Activated CD8-positive, alpha-beta T cell treated with anti-CD3 and anti-CD28 coated beads, Interleukin-2, amount 10 ng/mL, durations not matched to agents 7 days and 5 days (primary cell): ENCODE data around the gene ST6GALNAC3. TPM values are rescaled to one million over a fixed set of nuclear protein-coding genes. Genes with fewer than 3 reads are reported as not detected.
"Not testable (repeated sequence)": the region's sequence is repeated elsewhere in the genome, so short reads cannot be mapped to it uniquely, and the experiment has no call there.

ENCODE experiments used
- ATAC-seq: fragments of 150-1000 bp; cut with Tn5 transposase; one replicate; pipeline ENCODE4 v1.10.0; 2021; ENCODE audit warnings: moderate library complexity
- CTCF ChIA-PET: fragments of 350-600 bp; sonication (Branson Sonifier 250); formaldehyde crosslinking; loops from one replicate; lab custom pipeline; 2021; ENCODE audit warnings: antibody characterized with exemption; lab: Charles Lee
- POLR2A ChIA-PET: fragments of 350-600 bp; sonication (Branson Sonifier 250); formaldehyde crosslinking; loops from one replicate; lab custom pipeline; 2021; ENCODE audit warnings: antibody characterized with exemption; lab: Charles Lee
- DNase-seq: peaks from one replicate; pipeline ENCODE4 v3.0.0-alpha.2; 2020
- H3K27ac Mint-ChIP-seq: one replicate; pipeline ENCODE4 v1.8.0; 2021; ENCODE audit warnings: mild to moderate bottlenecking, mixed read lengths
- H3K27me3 Mint-ChIP-seq: one replicate; pipeline ENCODE4 v1.8.0; 2021; ENCODE audit warnings: low read depth, mixed read lengths
- H3K36me3 Mint-ChIP-seq: one replicate; pipeline ENCODE4 v1.8.0; 2021; ENCODE audit warnings: low read depth, mixed read lengths
- H3K4me1 Mint-ChIP-seq: one replicate; pipeline ENCODE4 v1.8.0; 2021; ENCODE audit warnings: low read depth, mixed read lengths
- H3K4me3 Mint-ChIP-seq: one replicate; pipeline ENCODE4 v1.8.0; 2021; ENCODE audit warnings: mild to moderate bottlenecking, mixed read lengths
- H3K9me3 Mint-ChIP-seq: one replicate; pipeline ENCODE4 v1.8.0; 2022; ENCODE audit warnings: mixed read lengths; ENCODE audit not compliant: insufficient read depth
- total RNA-seq, 2 experiments: library from RNA; stranded (reverse); gene quantifications; one replicate each; pipeline ENCODE4 v1.2.3, GENCODE V29; 2021

Gene ST6GALNAC3
- total RNA-seq, 2 experiments from 2014 or later: 0.50 TPM; not detected in 1

DNA sequence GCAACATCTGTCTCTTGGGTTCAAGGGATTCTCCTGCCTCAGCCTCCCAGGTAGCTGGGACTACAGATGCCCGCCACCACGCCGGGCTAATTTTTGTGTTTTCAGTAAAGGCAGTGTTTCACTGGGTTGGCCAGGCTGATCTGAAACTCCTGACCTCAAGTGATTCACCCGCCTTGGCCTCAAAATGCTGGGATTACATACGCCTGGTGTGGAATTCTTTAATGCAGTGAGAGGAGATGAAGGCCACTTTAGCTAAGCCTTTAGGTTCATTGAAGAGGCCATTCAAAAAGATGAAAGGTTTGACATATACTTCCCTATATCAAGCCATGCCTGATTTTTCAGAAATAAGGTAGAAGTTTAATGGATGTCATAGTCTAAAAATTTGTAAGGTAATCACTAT, 162.7 kb downstream of the ST6GALNAC3 start:
- H3K4me1 Mint-ChIP-seq: no peaks in the 10 kb centered on the region
- ATAC-seq (no peak), DNase-seq (no peak)
- CTCF ChIA-PET: interaction anchor here (1.0 kb wide), 1 partner anchor 82 kb away, joined by 4 read pairs; no protein-coding TSS in a partner anchor
- no peaks in the 10 kb centered on the region for H3K9me3 Mint-ChIP-seq
- H3K4me3 Mint-ChIP-seq: no peak overlapping the region
- H3K27me3 Mint-ChIP-seq: no peaks in the 10 kb centered on the region
- no peaks in the 10 kb centered on the region for H3K36me3 Mint-ChIP-seq
- POLR2A ChIA-PET: no interaction called here
- no peak overlapping the region for H3K27ac Mint-ChIP-seq

DNA sequence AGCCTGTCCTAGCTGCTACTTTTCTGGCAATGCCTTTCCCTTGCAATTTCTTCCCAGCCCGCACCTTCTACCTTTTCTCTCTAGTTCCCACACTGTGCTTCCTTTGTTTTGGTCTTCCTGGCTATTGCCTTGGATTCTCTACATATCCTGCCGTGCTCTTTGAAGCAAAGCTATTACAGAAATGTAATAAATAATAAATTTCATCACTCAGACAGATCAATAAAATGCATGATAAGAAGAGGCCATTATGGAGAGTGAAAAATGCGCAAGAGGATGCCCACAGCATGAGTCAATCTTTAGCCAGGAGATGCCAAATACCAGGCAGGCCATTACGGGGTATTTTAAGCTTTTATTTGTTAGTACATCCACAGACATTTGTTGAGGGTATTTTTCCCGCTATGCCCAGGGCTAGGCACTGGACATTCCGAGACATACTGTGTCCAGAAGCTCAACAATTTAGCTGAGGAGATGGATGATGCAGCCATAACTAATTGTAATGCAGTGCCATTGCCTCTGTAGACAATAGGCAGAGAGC, 163.6 kb downstream of the ST6GALNAC3 start:
- no peaks in the 10 kb centered on the region for H3K27me3 Mint-ChIP-seq
- no peak for ATAC-seq
- DNase-seq: no peak
- ChIA-PET CTCF (no interaction called here), POLR2A (no interaction called here)
- H3K4me3 Mint-ChIP-seq: no peak overlapping the region
- no peaks in the 10 kb centered on the region for H3K4me1 Mint-ChIP-seq
- no peak overlapping the region for H3K27ac Mint-ChIP-seq
- no peaks in the 10 kb centered on the region for H3K9me3 Mint-ChIP-seq
- peaks cover under 1% of the 10 kb centered on the region for H3K36me3 Mint-ChIP-seq

DNA sequence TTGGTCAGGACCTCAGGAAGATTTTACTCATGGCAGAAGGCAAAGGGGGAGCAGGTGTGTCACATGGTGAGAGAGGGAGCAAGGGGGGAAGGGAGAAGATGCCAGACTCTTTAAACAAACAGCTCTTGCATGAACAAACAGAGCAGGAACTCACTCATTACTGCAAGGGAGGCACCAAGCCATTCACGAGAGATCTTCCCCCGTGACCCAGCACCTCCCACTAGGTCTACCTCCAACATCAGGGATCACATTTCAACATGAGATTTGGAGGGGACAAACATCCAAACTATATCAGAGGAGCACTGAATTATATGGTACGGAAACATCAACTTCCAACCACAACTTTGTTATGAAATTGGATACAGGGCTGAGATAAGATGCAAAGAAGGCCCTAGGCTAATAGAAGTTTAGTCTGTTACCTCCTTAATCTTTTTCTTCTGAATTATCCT, 164.9 kb downstream of the ST6GALNAC3 start:
- H3K27me3 Mint-ChIP-seq: no peaks in the 10 kb centered on the region
- ATAC-seq (no peak), DNase-seq (no peak)
- POLR2A ChIA-PET: no interaction called here
- H3K36me3 Mint-ChIP-seq: peaks cover 8% of the 10 kb centered on the region
- CTCF ChIA-PET: no interaction called here
- no peaks in the 10 kb centered on the region for H3K4me1 Mint-ChIP-seq
- no peak overlapping the region for H3K27ac Mint-ChIP-seq
- no peak overlapping the region for H3K4me3 Mint-ChIP-seq
- H3K9me3 Mint-ChIP-seq: peaks cover under 1% of the 10 kb centered on the region

DNA sequence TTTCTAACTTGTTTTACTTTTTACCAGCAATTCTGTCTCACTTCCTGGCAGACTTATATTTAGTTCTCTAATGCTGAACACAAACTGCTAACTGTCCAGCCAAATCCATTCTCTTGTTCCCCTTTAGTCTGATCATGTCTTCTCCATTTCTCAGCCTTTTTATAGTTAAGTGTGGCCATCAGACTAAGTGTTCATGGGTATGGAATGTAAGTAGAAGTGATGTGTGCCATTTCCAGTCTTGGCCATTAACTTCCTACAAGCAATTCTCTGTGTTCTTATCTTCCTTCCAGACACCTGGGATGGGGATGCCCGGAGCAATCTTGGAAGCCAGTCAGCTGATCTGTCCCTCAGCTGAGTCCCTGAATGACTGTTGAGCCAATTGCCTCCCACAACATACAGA, 165.8 kb downstream of the ST6GALNAC3 start:
- Mint-ChIP-seq H3K4me3 (no peak overlapping the region), H3K36me3 (peaks cover 10% of the 10 kb centered on the region), H3K4me1 (no peaks in the 10 kb centered on the region), H3K9me3 (peaks cover 9% of the 10 kb centered on the region), H3K27me3 (no peaks in the 10 kb centered on the region), H3K27ac (no peak overlapping the region)
- ATAC-seq (no peak), DNase-seq (no peak)
- ChIA-PET CTCF (no interaction called here), POLR2A (no interaction called here)

DNA sequence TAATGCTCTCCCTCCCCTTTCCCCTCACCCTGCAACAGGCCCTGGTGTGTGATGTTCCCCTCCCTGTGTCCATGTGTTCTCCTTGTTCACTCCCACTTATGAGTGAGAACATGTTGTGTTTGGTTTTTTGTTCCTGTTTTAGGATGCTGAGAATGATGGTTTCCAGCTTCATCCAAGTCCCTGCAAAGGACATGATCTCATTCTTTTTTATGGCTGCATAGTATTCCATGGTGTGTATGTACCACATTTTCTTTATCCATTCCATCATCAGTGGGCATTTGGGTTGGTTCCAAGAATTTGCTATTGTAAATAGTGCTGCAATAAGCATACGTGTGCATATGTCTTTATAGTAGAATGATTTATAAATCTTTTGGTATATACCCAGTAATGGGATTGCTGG, 168.0 kb downstream of the ST6GALNAC3 start:
- ATAC-seq, CTCF ChIA-PET, POLR2A ChIA-PET, H3K36me3 Mint-ChIP-seq, H3K4me1 Mint-ChIP-seq, H3K27ac Mint-ChIP-seq, H3K4me3 Mint-ChIP-seq, DNase-seq, H3K27me3 Mint-ChIP-seq: not testable (repeated sequence)
- H3K9me3 Mint-ChIP-seq: peaks cover 10% of the 10 kb centered on the region

DNA sequence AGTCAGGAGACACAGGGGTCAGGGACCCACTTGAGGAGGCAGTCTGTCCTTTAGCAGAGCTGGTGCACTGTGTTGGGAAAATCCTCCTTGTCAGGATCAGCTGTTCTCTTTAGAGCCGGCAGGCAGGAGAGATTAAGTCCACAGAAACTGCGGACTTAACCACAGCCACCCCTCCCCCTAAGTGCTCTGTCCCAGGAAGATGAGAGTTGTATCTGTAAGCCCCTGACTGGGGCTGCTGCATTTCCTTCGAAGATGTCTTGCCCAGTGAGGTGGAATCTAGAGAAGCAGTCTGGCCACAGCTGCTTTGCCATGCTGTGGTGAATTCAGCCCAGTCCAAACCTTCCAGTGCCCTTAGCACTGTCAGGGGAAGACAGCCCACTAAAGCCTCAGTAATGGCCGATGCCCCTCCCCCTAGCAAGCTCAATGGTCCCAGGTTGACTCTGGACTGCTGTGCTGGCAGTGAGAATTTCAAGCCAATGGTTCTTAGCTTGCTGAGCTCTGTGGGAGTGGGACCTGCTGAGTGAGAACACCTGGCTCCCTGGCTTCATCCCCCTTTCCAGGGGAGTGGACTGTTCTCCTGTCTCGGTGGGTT, 172.8 kb downstream of the ST6GALNAC3 start:
- DNase-seq (no peak), ATAC-seq (no peak)
- H3K36me3 Mint-ChIP-seq: peaks cover 10% of the 10 kb centered on the region
- ChIA-PET CTCF (no interaction called here), POLR2A (no interaction called here)
- no peaks in the 10 kb centered on the region for H3K27me3 Mint-ChIP-seq
- H3K4me3 Mint-ChIP-seq: no peak overlapping the region
- no peaks in the 10 kb centered on the region for H3K4me1 Mint-ChIP-seq
- H3K27ac Mint-ChIP-seq: no peak overlapping the region
- peaks cover 10% of the 10 kb centered on the region for H3K9me3 Mint-ChIP-seq

DNA sequence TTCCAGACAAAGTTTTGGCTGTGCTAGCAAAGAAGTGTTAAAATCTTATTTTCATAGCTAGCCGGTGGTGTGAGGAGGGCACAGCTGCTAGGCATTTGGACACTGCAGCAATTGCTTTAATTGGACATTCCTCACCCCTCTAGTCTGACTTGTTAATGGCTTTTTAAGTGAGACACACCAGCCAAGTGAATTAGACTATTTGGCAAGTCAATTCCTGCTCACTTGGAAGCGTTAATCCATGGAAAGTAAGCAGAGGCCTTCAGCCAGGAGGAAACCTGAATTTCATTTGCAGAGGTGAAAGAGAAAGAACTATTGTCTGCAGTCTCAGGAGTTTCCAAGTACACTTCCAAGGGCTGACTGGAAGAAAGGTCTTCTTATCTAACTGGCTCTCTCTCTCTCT, 175.7 kb downstream of the ST6GALNAC3 start:
- Mint-ChIP-seq H3K27ac (no peak overlapping the region), H3K4me3 (no peak overlapping the region), H3K36me3 (no peaks in the 10 kb centered on the region), H3K9me3 (peaks cover 2% of the 10 kb centered on the region), H3K27me3 (no peaks in the 10 kb centered on the region), H3K4me1 (peaks cover 6% of the 10 kb centered on the region)
- ChIA-PET POLR2A (no interaction called here), CTCF (no interaction called here)
- no peak for DNase-seq
- ATAC-seq: no peak

DNA sequence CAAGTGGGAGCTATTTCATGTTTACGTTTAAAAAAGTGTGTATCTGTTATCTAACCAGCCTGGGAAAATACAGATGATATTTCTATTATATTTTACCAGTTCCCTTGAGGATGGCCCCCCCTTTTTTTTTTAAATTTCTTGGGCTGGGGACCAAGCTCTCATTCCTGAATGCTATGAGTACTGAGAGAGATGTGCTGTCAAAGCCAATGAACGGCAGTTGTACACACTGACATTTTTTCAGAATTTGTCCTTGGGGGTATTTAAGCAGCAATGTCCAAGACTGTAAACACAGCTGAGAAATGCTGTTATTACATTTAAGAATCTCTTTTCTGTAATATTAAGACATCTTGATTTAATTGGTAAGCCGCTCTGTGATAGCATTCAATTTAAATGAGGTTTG, 177.9 kb downstream of the ST6GALNAC3 start:
- DNase-seq: no peak
- ChIA-PET POLR2A (no interaction called here), CTCF (no interaction called here)
- H3K27me3 Mint-ChIP-seq: no peaks in the 10 kb centered on the region
- H3K27ac Mint-ChIP-seq: no peak overlapping the region
- peaks cover 22% of the 10 kb centered on the region for H3K4me1 Mint-ChIP-seq
- no peak for ATAC-seq
- no peaks in the 10 kb centered on the region for H3K9me3 Mint-ChIP-seq
- no peak overlapping the region for H3K4me3 Mint-ChIP-seq
- no peaks in the 10 kb centered on the region for H3K36me3 Mint-ChIP-seq

DNA sequence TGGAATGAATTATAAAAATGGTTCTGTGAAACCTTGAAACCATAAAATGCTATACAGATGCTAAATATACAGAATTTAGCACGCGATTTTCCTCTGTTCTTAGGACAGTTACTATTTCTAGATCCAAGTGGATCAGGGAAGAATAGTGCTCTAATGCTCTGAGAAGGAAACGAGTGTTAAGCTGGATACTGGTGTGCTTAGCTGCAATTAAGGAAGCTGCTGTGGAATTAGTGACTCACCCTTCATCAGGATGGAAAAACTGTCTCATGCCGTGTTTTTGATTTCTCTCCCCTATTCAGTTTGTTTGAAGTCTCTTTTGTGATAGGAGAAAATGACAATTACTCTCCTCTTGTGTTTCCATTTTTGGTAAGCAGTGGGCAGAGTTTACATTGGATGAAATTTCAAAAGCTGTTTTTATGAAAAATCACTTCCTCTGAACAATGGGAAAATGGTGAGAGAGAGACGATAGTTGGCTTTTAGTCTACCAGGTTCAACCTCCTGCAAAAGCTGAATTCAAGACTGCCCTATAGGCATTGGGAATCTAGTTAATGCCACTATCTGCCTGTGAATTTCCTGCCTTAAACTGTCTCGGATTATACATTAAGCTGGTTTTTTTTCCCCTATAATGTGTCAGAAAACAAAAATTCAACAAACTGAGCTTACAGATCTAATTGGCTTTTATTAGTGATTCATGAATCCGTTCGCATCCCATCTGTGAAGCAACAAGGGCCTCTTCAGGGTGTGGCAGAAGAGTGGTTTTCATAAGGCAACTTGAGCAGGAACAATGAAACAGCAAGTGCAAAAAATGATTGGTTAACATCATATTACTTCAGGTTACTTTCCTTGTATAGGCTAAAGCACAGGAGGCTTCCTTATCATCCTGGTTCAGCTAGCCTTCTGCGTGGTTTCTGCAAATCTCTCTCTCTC, 179.8 kb downstream of the ST6GALNAC3 start:
- DNase-seq: no peak
- Mint-ChIP-seq H3K36me3 (no peaks in the 10 kb centered on the region), H3K27me3 (no peaks in the 10 kb centered on the region), H3K4me1 (peaks cover 38% of the 10 kb centered on the region), H3K27ac (no peak overlapping the region), H3K4me3 (no peak overlapping the region), H3K9me3 (no peaks in the 10 kb centered on the region)
- no peak for ATAC-seq
- ChIA-PET CTCF (interaction anchor here (1.3 kb wide), 1 partner anchor 100 kb away, joined by 4 read pairs; no protein-coding TSS in a partner anchor), POLR2A (no interaction called here)

DNA sequence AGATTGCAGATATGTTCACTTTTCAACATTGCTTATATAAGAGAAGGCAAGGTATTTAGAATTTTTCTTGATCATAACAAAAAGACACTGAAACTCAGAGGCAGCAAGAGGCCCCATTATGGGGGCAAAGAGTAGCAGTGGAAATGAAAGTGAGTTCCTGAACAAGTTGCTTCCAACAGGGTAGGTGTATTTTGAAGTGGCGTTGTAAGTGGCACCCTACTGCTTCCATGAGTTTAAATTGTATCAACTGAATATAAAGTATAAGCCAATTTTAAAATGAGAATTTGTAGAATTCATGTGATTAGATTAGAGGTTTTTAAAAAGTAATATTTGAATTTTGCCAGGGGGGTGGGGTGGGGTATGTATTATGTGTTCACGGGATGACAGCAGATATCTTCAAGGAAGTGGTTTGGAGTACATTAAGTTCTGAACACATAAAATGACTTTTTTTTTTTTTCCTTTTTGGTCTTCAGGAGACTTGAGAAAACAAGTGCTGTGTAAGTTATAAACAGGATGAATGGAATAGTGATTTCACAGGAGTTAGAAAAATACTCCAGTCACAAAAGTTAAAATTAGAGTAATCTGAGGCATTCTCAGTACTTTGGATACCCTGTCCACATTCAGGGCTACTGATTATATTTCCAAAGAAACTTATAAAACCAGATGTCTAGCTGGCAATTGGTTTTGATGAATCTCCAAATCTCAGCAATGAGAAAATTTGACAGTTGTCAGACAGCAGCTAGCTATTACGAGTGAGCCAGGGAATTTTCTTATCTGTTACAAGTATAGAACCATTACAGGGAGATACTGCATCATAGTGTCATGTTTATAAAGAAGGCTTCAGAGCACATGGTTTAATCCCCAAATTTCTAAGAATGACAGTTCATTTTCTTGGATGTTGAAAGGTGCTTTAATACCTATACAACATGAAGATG, 182.0 kb downstream of the ST6GALNAC3 start:
- CTCF ChIA-PET: no interaction called here
- peak overlapping the region; percentile 24 for H3K4me3 Mint-ChIP-seq
- POLR2A ChIA-PET: no interaction called here

DNA sequence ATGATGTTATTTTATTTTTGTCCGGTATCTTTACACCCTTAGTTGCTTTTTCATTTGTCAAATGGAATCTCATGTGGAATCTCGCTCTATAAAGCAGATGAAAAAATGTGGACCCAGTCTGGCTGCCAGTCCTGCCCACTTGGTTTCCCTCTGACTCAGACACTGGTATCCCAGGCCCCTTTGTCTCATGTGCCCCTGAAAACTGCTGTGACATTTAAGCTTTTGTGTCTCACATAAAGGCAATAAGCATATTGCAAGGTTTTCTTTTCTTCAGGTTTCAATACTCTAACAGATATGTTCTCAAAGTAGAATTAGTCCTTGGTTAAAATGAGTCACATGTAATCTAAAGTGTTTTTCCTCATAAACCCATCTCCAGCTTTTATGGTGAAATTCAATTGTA, 183.3 kb downstream of the ST6GALNAC3 start:
- Mint-ChIP-seq H3K9me3 (no peaks in the 10 kb centered on the region), H3K4me3 (no peak overlapping the region), H3K4me1 (peaks cover 57% of the 10 kb centered on the region), H3K36me3 (no peaks in the 10 kb centered on the region), H3K27me3 (no peaks in the 10 kb centered on the region), H3K27ac (no peak overlapping the region)
- CTCF ChIA-PET: interaction anchor here (1.1 kb wide), 1 partner anchor 9 kb away, joined by 3 read pairs; no protein-coding TSS in a partner anchor
- ATAC-seq (no peak), DNase-seq (no peak)
- POLR2A ChIA-PET: no interaction called here

More for the DNA sequence above, 182.0 kb downstream of the ST6GALNAC3 start:
- no peak for DNase-seq
- Mint-ChIP-seq H3K9me3 (no peaks in the 10 kb centered on the region), H3K36me3 (no peaks in the 10 kb centered on the region), H3K4me1 (peaks cover 54% of the 10 kb centered on the region), H3K27me3 (no peaks in the 10 kb centered on the region), H3K27ac (peak overlapping the region; percentile 79)
- peak; percentile 58 for ATAC-seq
